ENCODE measurements around the gene LPO.
A peak's percentile ranks its signal among the peaks of the same experiment; 100 is the strongest.

The LPO gene

GRCh38 chr17:58242171-58242784 lies 3.9 kb downstream of the LPO start:
- peaks cover 3% of the 10 kb centered on the region for H3K27me3 ChIP-seq (replicated peaks; ENCODE audit: control insufficient read depth, insufficient read depth, low read length, poor library complexity, severe bottlenecking)
- no peak for DNase-seq
- no peaks in the 10 kb centered on the region for H3K4me1 ChIP-seq (ENCODE audit: control insufficient read depth, insufficient read depth, low read length, poor library complexity, severe bottlenecking)
- no peaks in the 10 kb centered on the region for H3K9me3 ChIP-seq (ENCODE audit: control insufficient read depth, low read length)
- no peak overlapping the region for H3K27ac ChIP-seq (ENCODE audit: insufficient read depth, low read length, poor library complexity, severe bottlenecking)
- H3K4me3 ChIP-seq (ENCODE audit: insufficient read depth, low read depth, low read length, poor library complexity, severe bottlenecking), result no peak overlapping the region
- H3K36me3 ChIP-seq (ENCODE audit: control insufficient read depth, insufficient read depth, low read length), result no peaks in the 10 kb centered on the region

GRCh38 chr17:58244963-58245362 lies 6.6 kb downstream of the LPO start:
- H3K4me1 ChIP-seq (ENCODE audit: control insufficient read depth, insufficient read depth, low read length, poor library complexity, severe bottlenecking), result peaks cover 11% of the 10 kb centered on the region
- no peaks in the 10 kb centered on the region for H3K36me3 ChIP-seq (ENCODE audit: control insufficient read depth, insufficient read depth, low read length)
- no peak for DNase-seq
- peaks cover 8% of the 10 kb centered on the region for H3K27me3 ChIP-seq (replicated peaks; ENCODE audit: control insufficient read depth, insufficient read depth, low read length, poor library complexity, severe bottlenecking)
- no peaks in the 10 kb centered on the region for H3K9me3 ChIP-seq (ENCODE audit: control insufficient read depth, low read length)
- H3K4me3 ChIP-seq (ENCODE audit: insufficient read depth, low read depth, low read length, poor library complexity, severe bottlenecking), result no peak overlapping the region
- H3K27ac ChIP-seq (ENCODE audit: insufficient read depth, low read length, poor library complexity, severe bottlenecking), result no peak overlapping the region

- DNase-seq, result no peak
- Histone ChIP-seq H3K4me1 (ENCODE audit: control insufficient read depth, insufficient read depth, low read length, poor library complexity, severe bottlenecking) (peaks cover 11% of the 10 kb centered on the region), H3K36me3 (ENCODE audit: control insufficient read depth, insufficient read depth, low read length) (no peaks in the 10 kb centered on the region), H3K27ac (ENCODE audit: insufficient read depth, low read length, poor library complexity, severe bottlenecking) (no peak overlapping the region), H3K9me3 (ENCODE audit: control insufficient read depth, low read length) (no peaks in the 10 kb centered on the region), H3K27me3 (replicated peaks; ENCODE audit: control insufficient read depth, insufficient read depth, low read length, poor library complexity, severe bottlenecking) (peaks cover 8% of the 10 kb centered on the region), H3K4me3 (ENCODE audit: insufficient read depth, low read depth, low read length, poor library complexity, severe bottlenecking) (no peak overlapping the region)
Measured at GRCh38 chr17:58245428-58246103, 7.2 kb downstream of the LPO start.

GRCh38 chr17:58246104-58246740 lies 7.8 kb downstream of the LPO start:
- Histone ChIP-seq H3K9me3 (ENCODE audit: control insufficient read depth, low read length) (no peaks in the 10 kb centered on the region), H3K4me1 (ENCODE audit: control insufficient read depth, insufficient read depth, low read length, poor library complexity, severe bottlenecking) (peaks cover 11% of the 10 kb centered on the region), H3K27ac (ENCODE audit: insufficient read depth, low read length, poor library complexity, severe bottlenecking) (no peak overlapping the region), H3K27me3 (replicated peaks; ENCODE audit: control insufficient read depth, insufficient read depth, low read length, poor library complexity, severe bottlenecking) (peaks cover 8% of the 10 kb centered on the region), H3K4me3 (ENCODE audit: insufficient read depth, low read depth, low read length, poor library complexity, severe bottlenecking) (no peak overlapping the region), H3K36me3 (ENCODE audit: control insufficient read depth, insufficient read depth, low read length) (no peaks in the 10 kb centered on the region)
- no peak for DNase-seq

- no peak for DNase-seq
- H3K27me3 ChIP-seq (replicated peaks; ENCODE audit: control insufficient read depth, insufficient read depth, low read length, poor library complexity, severe bottlenecking), result peaks cover 8% of the 10 kb centered on the region
- H3K4me3 ChIP-seq (ENCODE audit: insufficient read depth, low read depth, low read length, poor library complexity, severe bottlenecking), result no peak overlapping the region
- H3K4me1 ChIP-seq (ENCODE audit: control insufficient read depth, insufficient read depth, low read length, poor library complexity, severe bottlenecking), result peaks cover 11% of the 10 kb centered on the region
- no peaks in the 10 kb centered on the region for H3K9me3 ChIP-seq (ENCODE audit: control insufficient read depth, low read length)
- no peak overlapping the region for H3K27ac ChIP-seq (ENCODE audit: insufficient read depth, low read length, poor library complexity, severe bottlenecking)
- H3K36me3 ChIP-seq (ENCODE audit: control insufficient read depth, insufficient read depth, low read length), result no peaks in the 10 kb centered on the region
Measured at GRCh38 chr17:58246781-58247180, 8.4 kb downstream of the LPO start.

- Histone ChIP-seq H3K9me3 (ENCODE audit: control insufficient read depth, low read length) (no peaks in the 10 kb centered on the region), H3K36me3 (ENCODE audit: control insufficient read depth, insufficient read depth, low read length) (no peaks in the 10 kb centered on the region), H3K4me1 (ENCODE audit: control insufficient read depth, insufficient read depth, low read length, poor library complexity, severe bottlenecking) (peaks cover 11% of the 10 kb centered on the region), H3K27me3 (replicated peaks; ENCODE audit: control insufficient read depth, insufficient read depth, low read length, poor library complexity, severe bottlenecking) (peaks cover 8% of the 10 kb centered on the region), H3K4me3 (ENCODE audit: insufficient read depth, low read depth, low read length, poor library complexity, severe bottlenecking) (no peak overlapping the region), H3K27ac (ENCODE audit: insufficient read depth, low read length, poor library complexity, severe bottlenecking) (no peak overlapping the region)
- no peak for DNase-seq
Measured at GRCh38 chr17:58247511-58248363, 9.4 kb downstream of the LPO start.

GRCh38 chr17:58248955-58249269 lies 10.5 kb downstream of the LPO start:
- no peaks in the 10 kb centered on the region for H3K36me3 ChIP-seq (ENCODE audit: control insufficient read depth, insufficient read depth, low read length)
- no peak for DNase-seq
- peaks cover 11% of the 10 kb centered on the region for H3K4me1 ChIP-seq (ENCODE audit: control insufficient read depth, insufficient read depth, low read length, poor library complexity, severe bottlenecking)
- no peak overlapping the region for H3K27ac ChIP-seq (ENCODE audit: insufficient read depth, low read length, poor library complexity, severe bottlenecking)
- H3K9me3 ChIP-seq (ENCODE audit: control insufficient read depth, low read length), result no peaks in the 10 kb centered on the region
- H3K27me3 ChIP-seq (replicated peaks; ENCODE audit: control insufficient read depth, insufficient read depth, low read length, poor library complexity, severe bottlenecking), result peaks cover 5% of the 10 kb centered on the region
- peak overlapping the region; percentile 79 for H3K4me3 ChIP-seq (ENCODE audit: insufficient read depth, low read depth, low read length, poor library complexity, severe bottlenecking)

GRCh38 chr17:58249270-58250133 lies 11.1 kb downstream of the LPO start:
- H3K27ac ChIP-seq (ENCODE audit: insufficient read depth, low read length, poor library complexity, severe bottlenecking), result no peak overlapping the region

GRCh38 chr17:58250344-58251011 lies 12.1 kb downstream of the LPO start:
- no peak for DNase-seq
- Histone ChIP-seq H3K9me3 (ENCODE audit: control insufficient read depth, low read length) (no peaks in the 10 kb centered on the region), H3K4me3 (ENCODE audit: insufficient read depth, low read depth, low read length, poor library complexity, severe bottlenecking) (no peak overlapping the region), H3K27ac (ENCODE audit: insufficient read depth, low read length, poor library complexity, severe bottlenecking) (no peak overlapping the region), H3K36me3 (ENCODE audit: control insufficient read depth, insufficient read depth, low read length) (no peaks in the 10 kb centered on the region), H3K4me1 (ENCODE audit: control insufficient read depth, insufficient read depth, low read length, poor library complexity, severe bottlenecking) (peaks cover 11% of the 10 kb centered on the region), H3K27me3 (replicated peaks; ENCODE audit: control insufficient read depth, insufficient read depth, low read length, poor library complexity, severe bottlenecking) (peaks cover 5% of the 10 kb centered on the region)

More at GRCh38 chr17:58249270-58250133, 11.1 kb downstream of the LPO start:
- H3K4me3 ChIP-seq (ENCODE audit: insufficient read depth, low read depth, low read length, poor library complexity, severe bottlenecking), result peak overlapping the region; percentile 79
- peaks cover 11% of the 10 kb centered on the region for H3K4me1 ChIP-seq (ENCODE audit: control insufficient read depth, insufficient read depth, low read length, poor library complexity, severe bottlenecking)
- H3K9me3 ChIP-seq (ENCODE audit: control insufficient read depth, low read length), result no peaks in the 10 kb centered on the region
- H3K27me3 ChIP-seq (replicated peaks; ENCODE audit: control insufficient read depth, insufficient read depth, low read length, poor library complexity, severe bottlenecking), result peaks cover 5% of the 10 kb centered on the region
- no peaks in the 10 kb centered on the region for H3K36me3 ChIP-seq (ENCODE audit: control insufficient read depth, insufficient read depth, low read length)
- peak; percentile 47 to 56 (median 50) for DNase-seq
